HCT116 (cell line): ENCODE data around the gene SLC4A5.

Experiments used
- CEBPB ChIP-seq: IDR thresholded peaks from 2 replicates; pipeline ENCODE4 v1.6.1; 2012; ENCODE audit warnings: low read depth
- TF ChIP-seq, protein P1 (sequence below), 3 experiments: fragments of 200-600 bp in 1 of 3; sonication (generic) in 1 of 3; IDR thresholded peaks in 2 of 3; conservative IDR thresholded peaks in 1 of 3; 2 replicates each; pipeline ENCODE4 v1.5.1; 2012 to 2017; ENCODE audit warnings: low read depth in 2 of 3, low read length in 2 of 3, antibody characterized with exemption in 1 of 3, borderline replicate concordance in 1 of 3, control low read depth in 1 of 3, mild to moderate bottlenecking in 1 of 3, mixed read lengths in 1 of 3, mixed run types in 1 of 3, moderate library complexity in 1 of 3; ENCODE audit not compliant: insufficient read depth in 1 of 3

GRCh38 chr2:74205596-74205995 is 137.6 kb downstream of the SLC4A5 start:
- TF ChIP-seq, protein P1, sequence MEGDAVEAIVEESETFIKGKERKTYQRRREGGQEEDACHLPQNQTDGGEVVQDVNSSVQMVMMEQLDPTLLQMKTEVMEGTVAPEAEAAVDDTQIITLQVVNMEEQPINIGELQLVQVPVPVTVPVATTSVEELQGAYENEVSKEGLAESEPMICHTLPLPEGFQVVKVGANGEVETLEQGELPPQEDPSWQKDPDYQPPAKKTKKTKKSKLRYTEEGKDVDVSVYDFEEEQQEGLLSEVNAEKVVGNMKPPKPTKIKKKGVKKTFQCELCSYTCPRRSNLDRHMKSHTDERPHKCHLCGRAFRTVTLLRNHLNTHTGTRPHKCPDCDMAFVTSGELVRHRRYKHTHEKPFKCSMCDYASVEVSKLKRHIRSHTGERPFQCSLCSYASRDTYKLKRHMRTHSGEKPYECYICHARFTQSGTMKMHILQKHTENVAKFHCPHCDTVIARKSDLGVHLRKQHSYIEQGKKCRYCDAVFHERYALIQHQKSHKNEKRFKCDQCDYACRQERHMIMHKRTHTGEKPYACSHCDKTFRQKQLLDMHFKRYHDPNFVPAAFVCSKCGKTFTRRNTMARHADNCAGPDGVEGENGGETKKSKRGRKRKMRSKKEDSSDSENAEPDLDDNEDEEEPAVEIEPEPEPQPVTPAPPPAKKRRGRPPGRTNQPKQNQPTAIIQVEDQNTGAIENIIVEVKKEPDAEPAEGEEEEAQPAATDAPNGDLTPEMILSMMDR (IDR thresholded peaks at IDR 0.05 in 2 of 3, conservative IDR thresholded peaks at IDR 0.05 in 1 of 3; ENCODE audit: borderline replicate concordance in 1 of 3, insufficient read depth in 1 of 3, low read depth in 2 of 3, low read length in 2 of 3): no peak
- TF ChIP-seq CEBPB: no peak
